Astrocyte (in vitro differentiated cells and primary cell): ENCODE results near the gene RAB31. TPM values are rescaled to one million over a fixed set of nuclear protein-coding genes. Genes with fewer than 3 reads are reported as not detected.
"Not testable (repeated sequence)": the region's sequence is repeated elsewhere in the genome, so short reads cannot be mapped to it uniquely, and the experiment has no call there.

Source experiments
- DNase-seq: peaks from one replicate; pipeline ENCODE4 v3.0.0-alpha.2; 2010; ENCODE audit warnings: low read depth
- FAIRE-seq: peaks from 2 replicates; lab custom pipeline; 2011; peaks lifted over from hg19 to GRCh38; lab: Jason Lieb, UNC
- H2AFZ ChIP-seq: 2 replicates; pipeline ENCODE4 v1.6.0; 2012; ENCODE audit warnings: low read depth, low read length, inconsistent platforms
- H3K27ac ChIP-seq: 2 replicates; pipeline ENCODE4 v1.5.1; 2011; ENCODE audit warnings: low read depth, low read length, inconsistent platforms
- H3K27me3 ChIP-seq: 2 replicates; pipeline ENCODE4 v1.6.0; 2011; ENCODE audit warnings: low read length, inconsistent platforms; ENCODE audit not compliant: insufficient read depth
- H3K36me3 ChIP-seq: 2 replicates; pipeline ENCODE4 v1.5.1; 2011; ENCODE audit warnings: low read length, inconsistent platforms; ENCODE audit not compliant: insufficient read depth
- H3K4me1 ChIP-seq: 2 replicates; pipeline ENCODE4 v1.5.1; 2011; ENCODE audit warnings: low read length, inconsistent platforms; ENCODE audit not compliant: insufficient read depth
- H3K4me2 ChIP-seq: 2 replicates; pipeline ENCODE4 v1.6.0; 2012; ENCODE audit warnings: low read length, inconsistent platforms
- H3K4me3 ChIP-seq: 2 replicates; pipeline ENCODE4 v1.5.1; 2011; ENCODE audit warnings: low read depth, mild to moderate bottlenecking, low read length, inconsistent platforms; ENCODE audit not compliant: insufficient read depth
- H3K79me2 ChIP-seq: 2 replicates; pipeline ENCODE4 v1.6.0; 2012; ENCODE audit warnings: mild to moderate bottlenecking, low read length, inconsistent platforms; ENCODE audit not compliant: insufficient read depth
- H3K9ac ChIP-seq: 2 replicates; pipeline ENCODE4 v1.6.0; 2012; ENCODE audit warnings: mild to moderate bottlenecking, low read length, inconsistent platforms
- H3K9me3 ChIP-seq: 2 replicates; pipeline ENCODE4 v1.5.1; 2012; ENCODE audit warnings: low read depth, mild to moderate bottlenecking, low read length, inconsistent platforms; ENCODE audit not compliant: insufficient read depth
- H4K20me1 ChIP-seq: 2 replicates; pipeline ENCODE4 v1.6.0; 2012; ENCODE audit warnings: low read length, inconsistent platforms; ENCODE audit not compliant: insufficient read depth
- H3K27ac Mint-ChIP-seq: one replicate; pipeline ENCODE4 v1.8.0; 2021; ENCODE audit warnings: mild to moderate bottlenecking, mixed read lengths; ENCODE audit not compliant: unreplicated experiment
- H3K27me3 Mint-ChIP-seq: one replicate; pipeline ENCODE4 v1.8.0; 2021; ENCODE audit warnings: low read depth, mixed read lengths; ENCODE audit not compliant: unreplicated experiment
- H3K36me3 Mint-ChIP-seq: one replicate; pipeline ENCODE4 v1.8.0; 2021; ENCODE audit warnings: low read depth, mixed read lengths; ENCODE audit not compliant: unreplicated experiment
- H3K4me1 Mint-ChIP-seq: one replicate; pipeline ENCODE4 v1.8.0; 2021; ENCODE audit warnings: low read depth, mixed read lengths; ENCODE audit not compliant: unreplicated experiment
- H3K4me3 Mint-ChIP-seq: one replicate; pipeline ENCODE4 v1.8.0; 2021; ENCODE audit warnings: mild to moderate bottlenecking, moderate library complexity, mixed read lengths; ENCODE audit not compliant: unreplicated experiment
- H3K9me3 Mint-ChIP-seq: one replicate; pipeline ENCODE4 v1.8.0; 2021; ENCODE audit warnings: mild to moderate bottlenecking, mixed read lengths; ENCODE audit not compliant: unreplicated experiment
- CTCF ChIP-seq: IDR thresholded peaks from 2 replicates; pipeline ENCODE4 v1.5.1; 2011; ENCODE audit warnings: low read depth, mild to moderate bottlenecking, inconsistent platforms, low read length, moderate library complexity; ENCODE audit not compliant: insufficient read depth
- EZH2 ChIP-seq: IDR thresholded peaks from 2 replicates; pipeline ENCODE4 v1.6.1; 2012; ENCODE audit warnings: mild to moderate bottlenecking, low read length, inconsistent platforms; ENCODE audit not compliant: insufficient read depth
- total RNA-seq: library from RNA; stranded (reverse); gene quantifications from 2 replicates; pipeline ENCODE4 v1.2.1, GENCODE V29; 2021

The RAB31 gene
- total RNA-seq, 1 donor from 2014 or later = 100 TPM

GRCh38 chr18:9766740-9767139 lies 58.6 kb downstream of the RAB31 start:
- H3K9ac ChIP-seq = no peak overlapping the region
- Mint-ChIP-seq H3K9me3 (peaks cover 3% of the 10 kb centered on the region), H3K4me3 (no peak overlapping the region), H3K27ac (no peak overlapping the region), H3K36me3 (peaks cover 17% of the 10 kb centered on the region), H3K27me3 (no peaks in the 10 kb centered on the region), H3K4me1 (peaks cover 19% of the 10 kb centered on the region)
- peaks cover 30% of the 10 kb centered on the region for H4K20me1 ChIP-seq
- H3K79me2 ChIP-seq = peaks cover 40% of the 10 kb centered on the region
- H3K4me1 ChIP-seq = peaks cover 17% of the 10 kb centered on the region
- no peaks in the 10 kb centered on the region for H3K27me3 ChIP-seq
- H3K4me3 ChIP-seq = no peak overlapping the region
- no peak overlapping the region for H3K27ac ChIP-seq
- no peak for FAIRE-seq
- no peak for DNase-seq
- H3K36me3 ChIP-seq = no peaks in the 10 kb centered on the region
- no peaks in the 10 kb centered on the region for H3K9me3 ChIP-seq
- no peak overlapping the region for H3K4me2 ChIP-seq
- TF ChIP-seq CTCF (no peak), EZH2 (no peak)
- no peak overlapping the region for H2AFZ ChIP-seq

- not testable (repeated sequence) for H3K9me3 ChIP-seq, H3K9me3 Mint-ChIP-seq, H3K27ac ChIP-seq, H3K27me3 Mint-ChIP-seq, H3K36me3 ChIP-seq, H3K4me2 ChIP-seq, H3K4me3 ChIP-seq, DNase-seq, FAIRE-seq, H3K9ac ChIP-seq, H3K27me3 ChIP-seq, H3K27ac Mint-ChIP-seq, H2AFZ ChIP-seq, H3K4me3 Mint-ChIP-seq
- H3K4me1 ChIP-seq = peaks cover 17% of the 10 kb centered on the region
- H3K79me2 ChIP-seq = peaks cover 54% of the 10 kb centered on the region
- peaks cover 17% of the 10 kb centered on the region for H3K36me3 Mint-ChIP-seq
- peaks cover 20% of the 10 kb centered on the region for H3K4me1 Mint-ChIP-seq
- peaks cover 42% of the 10 kb centered on the region for H4K20me1 ChIP-seq
These were observed 60.1 kb downstream of the RAB31 start for GRCh38 chr18:9768071-9768691.

GRCh38 chr18:9770111-9770510 lies 62.0 kb downstream of the RAB31 start:
- not testable (repeated sequence) for H3K9me3 ChIP-seq, H3K27ac Mint-ChIP-seq, H3K27me3 Mint-ChIP-seq, H2AFZ ChIP-seq, H3K27me3 ChIP-seq, H3K4me3 ChIP-seq, H3K4me1 ChIP-seq, H3K36me3 ChIP-seq, DNase-seq, H3K9me3 Mint-ChIP-seq, H3K27ac ChIP-seq, H3K9ac ChIP-seq, H3K4me3 Mint-ChIP-seq, FAIRE-seq, H3K4me2 ChIP-seq
- Mint-ChIP-seq H3K36me3 (peaks cover 14% of the 10 kb centered on the region), H3K4me1 (peaks cover 20% of the 10 kb centered on the region)
- peaks cover 62% of the 10 kb centered on the region for H3K79me2 ChIP-seq
- peaks cover 47% of the 10 kb centered on the region for H4K20me1 ChIP-seq
